NOMO-1 treated with DMSO at 0.1 percent for 48 hours (cell line): Measurements from ENCODE around the gene NIPBL.
"Not testable (repeated sequence)": the region's sequence is repeated elsewhere in the genome, so short reads cannot be mapped to it uniquely, and the experiment has no call there.

Source experiments
- DNase-seq: peaks from one replicate; lab custom pipeline; 2025; ENCODE audit not compliant: unreplicated experiment; lab: John Stamatoyannopoulos, UW

The NIPBL gene

GRCh38 chr5:36944607-36945225 is 68.1 kb downstream of the NIPBL start:
- peak; percentile 78 for DNase-seq

- DNase-seq = no peak
Measured at GRCh38 chr5:36945687-36946086, 69.1 kb downstream of the NIPBL start.

- DNase-seq = no peak
Measured at GRCh38 chr5:36946101-36946500, 69.5 kb downstream of the NIPBL start.

- no peak for DNase-seq
Measured at GRCh38 chr5:36948041-36948440, 71.5 kb downstream of the NIPBL start.

- DNase-seq = no peak
Measured at GRCh38 chr5:36948650-36949049, 72.1 kb downstream of the NIPBL start.

GRCh38 chr5:36949593-36949992 is 73.0 kb downstream of the NIPBL start:
- peak; percentile 61 for DNase-seq

- DNase-seq = peak; percentile 22
Measured at GRCh38 chr5:36950586-36951457, 74.3 kb downstream of the NIPBL start.

GRCh38 chr5:36953043-36953442 is 76.5 kb downstream of the NIPBL start:
- DNase-seq = no peak

GRCh38 chr5:36957953-36958537 is 81.5 kb downstream of the NIPBL start:
- DNase-seq = no peak

- DNase-seq = no peak
Measured at GRCh38 chr5:36958612-36959011, 82.0 kb downstream of the NIPBL start.

GRCh38 chr5:36965179-36965578 is 88.6 kb downstream of the NIPBL start:
- DNase-seq = no peak

GRCh38 chr5:36969700-36970395 is 93.3 kb downstream of the NIPBL start:
- no peak for DNase-seq

GRCh38 chr5:36978196-36978595 is 101.6 kb downstream of the NIPBL start:
- DNase-seq = no peak

GRCh38 chr5:36982146-36982545 is 105.6 kb downstream of the NIPBL start:
- no peak for DNase-seq

- DNase-seq = no peak
Measured at GRCh38 chr5:36985387-36985786, 108.8 kb downstream of the NIPBL start.

GRCh38 chr5:36988396-36988795 is 111.8 kb downstream of the NIPBL start:
- DNase-seq = no peak

GRCh38 chr5:36998578-36998977 is 122.0 kb downstream of the NIPBL start:
- DNase-seq = no peak

- DNase-seq = no peak
Measured at GRCh38 chr5:37002176-37002751, 125.7 kb downstream of the NIPBL start.

GRCh38 chr5:37005252-37005651 is 128.7 kb downstream of the NIPBL start:
- DNase-seq = no peak

GRCh38 chr5:37005946-37006540 is 129.5 kb downstream of the NIPBL start:
- peak; percentile 32 for DNase-seq

- DNase-seq = not testable (repeated sequence)
Measured at GRCh38 chr5:37013181-37013580, 136.6 kb downstream of the NIPBL start.
